OCI-LY3 (cell line): ENCODE results near the gene SPDYC.
"Not testable (repeated sequence)": the region's sequence is repeated elsewhere in the genome, so short reads cannot be mapped to it uniquely, and the experiment has no call there.

Experiments used
- H2AFZ ChIP-seq: fragments of 200-600, 300-600 bp; shearing (Covaris generic); 2 replicates; pipeline ENCODE4 v1.6.0; 2014; ENCODE audit warnings: antibody characterized with exemption, low read depth, low read length
- H3K27ac ChIP-seq: fragments of 200-600, 300-600 bp; sonication (generic); 2 replicates; pipeline ENCODE4 v1.5.1; 2014; ENCODE audit warnings: mild to moderate bottlenecking, low read length, moderate library complexity, mixed read lengths
- H3K27me3 ChIP-seq: fragments of 200-600, 300-600 bp; sonication (generic); 2 replicates; pipeline ENCODE4 v1.6.1; 2014; ENCODE audit warnings: low read depth, low read length, mixed read lengths
- H3K36me3 ChIP-seq: fragments of 200-600, 300-600 bp; sonication (generic); replicated peaks from 2 replicates; pipeline ENCODE3; 2014; ENCODE audit warnings: low read depth, low read length, mixed read lengths
- H3K4me1 ChIP-seq: fragments of 300-600, 200-600 bp; sonication (generic); 2 replicates; pipeline ENCODE4 v1.6.1; 2014; ENCODE audit warnings: low read length, mixed read lengths
- H3K4me2 ChIP-seq: fragments of 200-600, 300-600 bp; sonication (generic); 2 replicates; pipeline ENCODE4 v1.6.1; 2014; ENCODE audit warnings: low read length, mixed read lengths
- H3K4me3 ChIP-seq: fragments of 300-600, 200-600 bp; sonication (generic); 2 replicates; pipeline ENCODE4 v1.5.1; 2014; ENCODE audit warnings: antibody characterized with exemption, mild to moderate bottlenecking, low read length, moderate library complexity
- H3K79me2 ChIP-seq: fragments of 300-600, 200-600 bp; shearing (Covaris generic); 2 replicates; pipeline ENCODE4 v1.6.1; 2014; ENCODE audit warnings: mild to moderate bottlenecking, low read length, mixed read lengths
- H3K9ac ChIP-seq: fragments of 300-600, 200-600 bp; shearing (Covaris generic); 2 replicates; pipeline ENCODE4 v1.6.0; 2014; ENCODE audit warnings: mild to moderate bottlenecking, low read length, moderate library complexity
- H3K9me3 ChIP-seq: fragments of 200-600, 300-600 bp; shearing (Covaris generic); 2 replicates; pipeline ENCODE4 v1.6.1; 2014; ENCODE audit warnings: low read length, mixed read lengths; ENCODE audit not compliant: insufficient read depth
- H4K20me1 ChIP-seq: fragments of 200-600, 300-600 bp; sonication (generic); 2 replicates; pipeline ENCODE4 v1.6.1; 2016; ENCODE audit warnings: low read length, mixed read lengths; ENCODE audit not compliant: insufficient read depth
- EZH2phosphoT487 ChIP-seq: fragments of 200-600 bp; shearing (Covaris generic); IDR thresholded peaks from 2 replicates; pipeline ENCODE4 v1.6.1; 2018; ENCODE audit warnings: antibody characterized with exemption, mixed run types, low read depth
- TF ChIP-seq, protein P1 (sequence below): fragments of 200-600, 300-600 bp; sonication (generic); IDR thresholded peaks from 2 replicates; pipeline ENCODE4 v1.5.1; 2014; ENCODE audit warnings: antibody characterized with exemption, low read length, low read depth

The SPDYC gene

DNA sequence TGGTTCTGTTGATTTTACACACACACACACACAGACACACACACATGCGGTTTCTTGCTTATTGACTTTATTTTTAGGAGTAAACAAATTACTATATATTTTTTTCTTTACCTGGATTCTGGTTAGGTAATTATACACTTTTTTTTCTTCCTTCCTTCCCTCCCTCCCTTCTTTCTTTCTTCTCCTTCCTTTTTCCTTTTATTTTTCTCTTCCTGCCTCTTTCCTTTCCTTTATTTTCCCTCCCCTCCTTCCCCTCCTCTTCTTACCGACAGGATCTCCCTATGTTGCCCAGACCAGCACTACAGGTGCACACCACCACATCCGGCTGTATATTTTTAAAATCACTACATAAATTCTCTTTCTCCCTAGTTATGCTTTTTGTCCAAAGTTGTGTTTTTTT, 3.1 kb upstream of the SPDYC start:
- H3K4me3 ChIP-seq: no peak overlapping the region
- H4K20me1 ChIP-seq: no peaks in the 10 kb centered on the region
- H3K4me2 ChIP-seq: no peak overlapping the region
- TF ChIP-seq, protein P1, sequence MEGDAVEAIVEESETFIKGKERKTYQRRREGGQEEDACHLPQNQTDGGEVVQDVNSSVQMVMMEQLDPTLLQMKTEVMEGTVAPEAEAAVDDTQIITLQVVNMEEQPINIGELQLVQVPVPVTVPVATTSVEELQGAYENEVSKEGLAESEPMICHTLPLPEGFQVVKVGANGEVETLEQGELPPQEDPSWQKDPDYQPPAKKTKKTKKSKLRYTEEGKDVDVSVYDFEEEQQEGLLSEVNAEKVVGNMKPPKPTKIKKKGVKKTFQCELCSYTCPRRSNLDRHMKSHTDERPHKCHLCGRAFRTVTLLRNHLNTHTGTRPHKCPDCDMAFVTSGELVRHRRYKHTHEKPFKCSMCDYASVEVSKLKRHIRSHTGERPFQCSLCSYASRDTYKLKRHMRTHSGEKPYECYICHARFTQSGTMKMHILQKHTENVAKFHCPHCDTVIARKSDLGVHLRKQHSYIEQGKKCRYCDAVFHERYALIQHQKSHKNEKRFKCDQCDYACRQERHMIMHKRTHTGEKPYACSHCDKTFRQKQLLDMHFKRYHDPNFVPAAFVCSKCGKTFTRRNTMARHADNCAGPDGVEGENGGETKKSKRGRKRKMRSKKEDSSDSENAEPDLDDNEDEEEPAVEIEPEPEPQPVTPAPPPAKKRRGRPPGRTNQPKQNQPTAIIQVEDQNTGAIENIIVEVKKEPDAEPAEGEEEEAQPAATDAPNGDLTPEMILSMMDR: no peak
- TF ChIP-seq EZH2phosphoT487: no peak
- no peak overlapping the region for H3K27ac ChIP-seq
- no peaks in the 10 kb centered on the region for H3K9me3 ChIP-seq
- H3K79me2 ChIP-seq: no peaks in the 10 kb centered on the region
- H3K4me1 ChIP-seq: no peaks in the 10 kb centered on the region
- H2AFZ ChIP-seq: no peak overlapping the region
- no peaks in the 10 kb centered on the region for H3K36me3 ChIP-seq
- no peaks in the 10 kb centered on the region for H3K27me3 ChIP-seq
- H3K9ac ChIP-seq: no peak overlapping the region

DNA sequence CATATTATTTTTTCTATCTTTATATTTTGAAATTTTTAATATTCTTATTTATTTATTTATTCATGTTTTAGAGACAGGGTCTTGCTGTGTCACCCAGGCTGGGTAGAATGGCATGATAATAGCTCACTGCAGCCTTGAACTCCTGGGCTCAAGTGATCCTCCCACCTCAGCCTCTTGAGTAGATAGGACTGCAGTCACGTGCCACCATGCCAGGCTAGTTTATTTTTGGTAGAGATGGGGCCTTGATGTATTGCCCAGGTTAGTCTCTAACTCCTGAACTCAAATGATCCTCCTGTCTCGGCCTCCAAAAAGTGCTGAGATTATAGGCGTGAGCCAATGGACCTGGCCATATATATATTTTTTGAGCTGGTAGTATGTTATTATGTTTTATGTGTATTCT, 2.4 kb upstream of the SPDYC start:
- Histone ChIP-seq H3K9ac (no peak overlapping the region), H3K4me1 (no peaks in the 10 kb centered on the region), H3K36me3 (no peaks in the 10 kb centered on the region), H4K20me1 (no peaks in the 10 kb centered on the region), H3K4me3 (no peak overlapping the region), H3K27ac (no peak overlapping the region), H3K27me3 (no peaks in the 10 kb centered on the region), H3K9me3 (no peaks in the 10 kb centered on the region), H2AFZ (no peak overlapping the region), H3K79me2 (no peaks in the 10 kb centered on the region), H3K4me2 (no peak overlapping the region)
- TF ChIP-seq EZH2phosphoT487: no peak

DNA sequence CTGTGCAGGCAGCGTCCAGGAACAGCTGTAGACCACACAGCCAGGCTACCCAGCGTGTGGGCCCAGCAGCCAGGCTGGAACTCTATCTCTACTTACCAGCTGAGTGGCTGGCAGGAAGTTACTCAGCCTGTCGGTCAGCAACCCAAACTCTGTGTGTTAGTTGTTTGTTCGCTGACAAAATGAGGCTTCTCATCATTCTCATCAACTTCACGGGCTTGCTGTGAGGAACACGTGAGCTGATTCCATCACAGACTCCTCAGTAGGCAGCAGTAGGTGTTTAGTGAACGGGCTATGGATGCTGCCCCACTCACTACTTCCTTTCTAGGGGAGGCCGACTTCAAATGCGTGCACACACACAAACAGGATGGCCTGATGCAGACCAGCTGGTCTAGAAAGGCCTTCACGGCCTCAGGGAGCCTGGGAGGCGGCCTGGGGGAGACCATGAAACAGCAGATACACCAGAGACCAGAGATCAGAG, 830 bp upstream of the SPDYC start:
- Histone ChIP-seq H3K27me3 (no peaks in the 10 kb centered on the region), H3K79me2 (no peaks in the 10 kb centered on the region), H3K9ac (no peak overlapping the region), H3K36me3 (no peaks in the 10 kb centered on the region), H3K27ac (no peak overlapping the region), H3K4me2 (no peak overlapping the region), H3K9me3 (no peaks in the 10 kb centered on the region), H3K4me1 (no peaks in the 10 kb centered on the region), H3K4me3 (no peak overlapping the region), H2AFZ (peak overlapping the region; percentile 78), H4K20me1 (no peaks in the 10 kb centered on the region)
- TF ChIP-seq EZH2phosphoT487: no peak
- TF ChIP-seq, protein P1: no peak

DNA sequence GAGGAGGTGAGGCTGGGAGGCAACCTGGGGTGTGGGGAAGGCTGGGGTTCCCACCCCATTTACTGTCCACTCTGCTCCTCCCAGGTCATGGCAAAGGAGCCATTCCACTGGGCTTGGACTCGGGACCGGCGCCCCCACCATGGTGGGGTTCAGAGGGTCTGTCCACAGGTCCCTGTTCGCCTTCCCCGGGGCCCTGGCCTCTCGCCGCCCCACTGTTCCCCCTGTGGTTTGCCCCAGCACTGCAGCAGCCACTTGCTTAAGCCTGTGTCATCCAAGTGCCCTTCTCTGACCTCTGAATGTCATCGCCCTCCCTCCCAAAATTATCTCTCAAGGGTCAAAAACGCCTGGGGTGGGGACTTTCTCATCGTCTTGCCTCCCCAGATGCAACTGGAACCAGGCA, 2.6 kb downstream of the SPDYC start:
- no peaks in the 10 kb centered on the region for H3K4me1 ChIP-seq
- H3K9me3 ChIP-seq: no peaks in the 10 kb centered on the region
- no peaks in the 10 kb centered on the region for H3K27me3 ChIP-seq
- no peak overlapping the region for H3K4me2 ChIP-seq
- no peak overlapping the region for H2AFZ ChIP-seq
- no peak overlapping the region for H3K9ac ChIP-seq
- no peaks in the 10 kb centered on the region for H3K36me3 ChIP-seq
- TF ChIP-seq, protein P1: no peak
- no peak for TF ChIP-seq EZH2phosphoT487
- no peak overlapping the region for H3K4me3 ChIP-seq
- H3K27ac ChIP-seq: no peak overlapping the region
- no peaks in the 10 kb centered on the region for H3K79me2 ChIP-seq
- no peaks in the 10 kb centered on the region for H4K20me1 ChIP-seq

- not testable (repeated sequence) for H3K27ac ChIP-seq, H3K79me2 ChIP-seq, H4K20me1 ChIP-seq, H3K36me3 ChIP-seq, H3K4me1 ChIP-seq, H3K27me3 ChIP-seq, H2AFZ ChIP-seq, H3K9me3 ChIP-seq, H3K4me2 ChIP-seq, H3K9ac ChIP-seq, H3K4me3 ChIP-seq
Measured at GRCh38 chr11:65174571-65175010, 4.6 kb downstream of the SPDYC start.
